H9 (cell line): ENCODE measurements around the gene TRIO. TPM values are rescaled to one million over a fixed set of nuclear protein-coding genes. Genes with fewer than 3 reads are reported as not detected.

Experiments used
- DNase-seq: peaks from one replicate; pipeline ENCODE4 v3.0.0-alpha.2; 2017
- H2AFZ ChIP-seq: one replicate; pipeline ENCODE4 v1.6.1; 2013; ENCODE audit warnings: mild to moderate bottlenecking, low read length, control low read depth, moderate library complexity
- H2AK5ac ChIP-seq: 2 replicates; pipeline ENCODE4 v1.6.1; 2013; ENCODE audit warnings: low read length, control low read depth, mixed read lengths; ENCODE audit not compliant: insufficient read length
- H2BK120ac ChIP-seq: one replicate; pipeline ENCODE4 v1.6.1; 2013; ENCODE audit warnings: low read depth, mild to moderate bottlenecking, low read length, control low read depth, inconsistent platforms; ENCODE audit not compliant: poor library complexity, severe bottlenecking
- H2BK12ac ChIP-seq: 2 replicates; pipeline ENCODE4 v1.6.1; 2013; ENCODE audit warnings: low read length, control low read depth, mixed read lengths, low read depth; ENCODE audit not compliant: insufficient read length
- H2BK15ac ChIP-seq: 2 replicates; pipeline ENCODE4 v1.6.1; 2013; ENCODE audit warnings: low read depth, low read length, control low read depth
- H2BK20ac ChIP-seq: one replicate; pipeline ENCODE4 v1.6.1; 2013; ENCODE audit warnings: low read depth, mild to moderate bottlenecking, low read length, control low read depth, inconsistent platforms; ENCODE audit not compliant: poor library complexity, severe bottlenecking
- H2BK5ac ChIP-seq: 2 replicates; pipeline ENCODE4 v1.6.1; 2013; ENCODE audit warnings: low read length, control low read depth, mixed read lengths; ENCODE audit not compliant: insufficient read length
- H3K14ac ChIP-seq: 2 replicates; pipeline ENCODE4 v1.6.1; 2013; ENCODE audit warnings: low read length, control low read depth; ENCODE audit not compliant: insufficient read depth
- H3K18ac ChIP-seq: 2 replicates; pipeline ENCODE4 v1.6.1; 2013; ENCODE audit warnings: low read depth, mild to moderate bottlenecking, mixed read lengths, low read length, control low read depth; ENCODE audit not compliant: insufficient read length
- H3K23ac ChIP-seq: 2 replicates; pipeline ENCODE4 v1.6.1; 2013; ENCODE audit warnings: low read length, control low read depth, mixed read lengths, low read depth; ENCODE audit not compliant: insufficient read length
- H3K23me2 ChIP-seq: 2 replicates; pipeline ENCODE4 v1.6.1; 2013; ENCODE audit warnings: low read depth, mild to moderate bottlenecking, mixed read lengths, low read length, control low read depth; ENCODE audit not compliant: insufficient read length, poor library complexity, severe bottlenecking
- H3K27ac ChIP-seq: 2 replicates; pipeline ENCODE4 v1.5.1; 2013; ENCODE audit warnings: low read length, control low read depth, mixed read lengths, low read depth; ENCODE audit not compliant: insufficient read length
- H3K27me3 ChIP-seq: 2 replicates; pipeline ENCODE4 v1.6.1; 2013; ENCODE audit warnings: low read length, control low read depth, inconsistent platforms; ENCODE audit not compliant: insufficient read depth
- H3K4ac ChIP-seq: 2 replicates; pipeline ENCODE4 v1.6.1; 2013; ENCODE audit warnings: low read depth, mild to moderate bottlenecking, control low read depth, inconsistent platforms, low read length, moderate library complexity
- H3K4me1 ChIP-seq: 2 replicates; pipeline ENCODE4 v1.6.1; 2013; ENCODE audit warnings: low read length, control low read depth, inconsistent platforms; ENCODE audit not compliant: insufficient read depth
- H3K4me2 ChIP-seq: 2 replicates; pipeline ENCODE4 v1.6.1; 2013; ENCODE audit warnings: low read length, control low read depth, mixed read lengths; ENCODE audit not compliant: insufficient read length, insufficient read depth
- H3K56ac ChIP-seq: 2 replicates; pipeline ENCODE4 v1.6.1; 2013; ENCODE audit warnings: low read depth, mild to moderate bottlenecking, mixed read lengths, low read length, control low read depth; ENCODE audit not compliant: insufficient read length
- H3K79me1 ChIP-seq: 2 replicates; pipeline ENCODE4 v1.6.1; 2013; ENCODE audit warnings: low read depth, mild to moderate bottlenecking, moderate library complexity, low read length, control low read depth, inconsistent platforms; ENCODE audit not compliant: insufficient read depth, poor library complexity, severe bottlenecking
- H3K79me2 ChIP-seq: 2 replicates; pipeline ENCODE4 v1.6.1; 2013; ENCODE audit warnings: low read length, control low read depth, inconsistent platforms; ENCODE audit not compliant: insufficient read depth
- H3K9ac ChIP-seq: 2 replicates; pipeline ENCODE4 v1.6.1; 2013; ENCODE audit warnings: low read length, control low read depth, mixed read lengths; ENCODE audit not compliant: insufficient read length; ENCODE audit errors: extremely low read depth
- H3K9me3 ChIP-seq: one replicate; pipeline ENCODE4 v1.6.1; 2013; ENCODE audit warnings: low read depth, low read length, inconsistent platforms; ENCODE audit not compliant: control insufficient read depth
- H3T11ph ChIP-seq: one replicate; pipeline ENCODE4 v1.6.1; 2013; ENCODE audit warnings: mild to moderate bottlenecking, low read length, control low read depth, inconsistent platforms
- H4K20me1 ChIP-seq: one replicate; pipeline ENCODE4 v1.6.1; 2013; ENCODE audit not compliant: control insufficient read depth, insufficient read length, insufficient read depth
- H4K5ac ChIP-seq: 2 replicates; pipeline ENCODE4 v1.6.1; 2013; ENCODE audit warnings: low read depth, mild to moderate bottlenecking, mixed read lengths, low read length, control low read depth; ENCODE audit not compliant: insufficient read length
- H4K8ac ChIP-seq: replicated peaks from 2 replicates; pipeline ENCODE4 v1.6.1; 2013; ENCODE audit warnings: low read length, control low read depth, mixed read lengths, low read depth; ENCODE audit not compliant: insufficient read length
- H4K91ac ChIP-seq: 2 replicates; pipeline ENCODE4 v1.6.1; 2013; ENCODE audit warnings: low read depth, mild to moderate bottlenecking, moderate library complexity, mixed read lengths, low read length, control low read depth; ENCODE audit not compliant: insufficient read length
- H3K27ac Mint-ChIP-seq, 3 experiments: 2 replicates in 2 of 3; 3 replicates in 1 of 3; pipeline ENCODE4 v1.8.0; 2020 to 2021; ENCODE audit warnings: mixed read lengths in 3 of 3, mild to moderate bottlenecking in 1 of 3, moderate library complexity in 1 of 3
- H3K27me3 Mint-ChIP-seq: 2 replicates; pipeline ENCODE4 v1.8.0; 2021; ENCODE audit warnings: low read depth, mild to moderate bottlenecking, moderate library complexity, mixed read lengths
- H3K36me3 Mint-ChIP-seq, 3 experiments: 2 replicates in 2 of 3; 3 replicates in 1 of 3; pipeline ENCODE4 v1.8.0; 2020 to 2021; ENCODE audit warnings: low read depth in 3 of 3, mixed read lengths in 3 of 3; ENCODE audit not compliant: insufficient read depth in 1 of 3
- H3K4me1 Mint-ChIP-seq, 2 experiments: 2 replicates each; pipeline ENCODE4 v1.8.0; 2020; ENCODE audit warnings: mixed read lengths in 2 of 2
- H3K4me3 Mint-ChIP-seq, 2 experiments: 2 replicates in 1 of 2; 3 replicates in 1 of 2; pipeline ENCODE4 v1.8.0; 2020 to 2021; ENCODE audit warnings: mild to moderate bottlenecking in 2 of 2, mixed read lengths in 2 of 2, moderate library complexity in 1 of 2
- H3K9me3 Mint-ChIP-seq, 2 experiments: 2 replicates in 1 of 2; 3 replicates in 1 of 2; pipeline ENCODE4 v1.8.0; 2020; ENCODE audit warnings: mild to moderate bottlenecking in 2 of 2, mixed read lengths in 2 of 2, moderate library complexity in 1 of 2
- CTCF ChIP-seq: fragments of 200-600 bp; sonication (generic); conservative IDR thresholded peaks from 3 replicates; pipeline ENCODE4 v1.8.0; 2021; ENCODE audit warnings: antibody characterized with exemption, mild to moderate bottlenecking
- WGBS: extraction: QIAGEN DNeasy Blood & Tissue Kit; methylation state at CpG from one replicate; pipeline ENCODE4 v1.1.7; 2013; ENCODE audit warnings: missing lambda C conversion rate, low lambda C conversion rate, mixed read lengths; ENCODE audit not compliant: insufficient read length; ENCODE audit errors: extremely low coverage; 5-methylcytosine and 5-hydroxymethylcytosine counted together
- total RNA-seq: library from RNA; stranded (reverse); gene quantifications from 2 replicates; pipeline ENCODE4 v1.2.1, GENCODE V29; 2021

Gene TRIO
- total RNA-seq, 1 experiment from 2014 or later: 87.8 TPM

- no peak for TF ChIP-seq CTCF
- Histone ChIP-seq H4K91ac (no peak overlapping the region), H3K9ac (no peak overlapping the region), H2BK20ac (no peak overlapping the region), H3K9me3 (no peaks in the 10 kb centered on the region), H3K23me2 (no peaks in the 10 kb centered on the region), H2BK120ac (no peak overlapping the region), H3K4me2 (no peak overlapping the region), H3K56ac (no peak overlapping the region), H2BK12ac (no peak overlapping the region), H4K20me1 (no peaks in the 10 kb centered on the region), H2BK5ac (no peak overlapping the region), H2AFZ (no peak overlapping the region), H3K27me3 (no peaks in the 10 kb centered on the region), H3K4ac (no peak overlapping the region), H4K5ac (no peak overlapping the region), H3T11ph (no peak overlapping the region), H3K79me1 (no peaks in the 10 kb centered on the region), H3K27ac (no peak overlapping the region), H2BK15ac (no peak overlapping the region), H3K18ac (no peak overlapping the region), H2AK5ac (no peak overlapping the region), H3K79me2 (no peaks in the 10 kb centered on the region), H3K23ac (no peak overlapping the region), H3K4me1 (no peaks in the 10 kb centered on the region), H4K8ac (no peak overlapping the region), H3K14ac (no peak overlapping the region)
- H3K9me3 Mint-ChIP-seq: peaks cover 2 to 9% of the 10 kb centered on the region in 2 experiments; a peak in 2 of 5 replicates
- no CpG with 5 or more reads among the region's 1 CpG for WGBS
- H3K4me3 Mint-ChIP-seq: no peak overlapping the region
- peaks cover 6 to 7% of the 10 kb centered on the region in 2 experiments for H3K4me1 Mint-ChIP-seq
- no peaks in the 10 kb centered on the region for H3K27me3 Mint-ChIP-seq
- peaks cover 0 to 13% (median 0%) of the 10 kb centered on the region in 3 experiments; a peak in 2 of 7 replicates for H3K36me3 Mint-ChIP-seq
- no peak for DNase-seq
- no peak overlapping the region for H3K27ac Mint-ChIP-seq
Observed at GRCh38 chr5:14102666-14103065, 40.5 kb upstream of the TRIO start.
